K562 (cell line): ENCODE measurements around the gene SERPING1. TPM values are rescaled to one million over a fixed set of nuclear protein-coding genes. Genes with fewer than 3 reads are reported as not detected.

Experiments
- DLX4 ChIP-seq: fragments of 250-450 bp; sonication (Bioruptor Pico); IDR thresholded peaks from 2 replicates; pipeline ENCODE4 v1.6.1; 2021; ENCODE audit warnings: mild to moderate bottlenecking
- FUS ChIP-seq: fragments of 200-400 bp; formaldehyde crosslinking; optimal IDR thresholded peaks from 2 replicates; pipeline ENCODE3; 2017; ENCODE audit warnings: low read depth, low read length
- HNRNPK ChIP-seq: fragments of 200-400 bp; formaldehyde crosslinking; IDR thresholded peaks from one replicate; pipeline ENCODE4 v1.6.1; 2018; ENCODE audit warnings: mild to moderate bottlenecking, low read depth, low read length; ENCODE audit not compliant: poor library complexity, severe bottlenecking
- LCOR ChIP-seq: sonication (generic); formaldehyde crosslinking; IDR thresholded peaks from 2 replicates; pipeline ENCODE4 v1.8.0; 2022; ENCODE audit warnings: mild to moderate bottlenecking, missing genetic modification reagents
- NFIC ChIP-seq: fragments of 450-650 bp; IDR thresholded peaks from 2 replicates; pipeline ENCODE4 v1.6.1; 2017; ENCODE audit warnings: mild to moderate bottlenecking, inconsistent platforms
- NR2C1 ChIP-seq, 2 experiments: fragments of 450-650 bp; IDR thresholded peaks; 2 replicates each; pipeline ENCODE4 v1.6.1; 2017; ENCODE audit warnings: mild to moderate bottlenecking in 2 of 2, antibody characterized with exemption in 1 of 2, inconsistent platforms in 1 of 2, missing compliant biosample characterization in 1 of 2, missing genetic modification characterization in 1 of 2
- PHB ChIP-seq: fragments of 250-450 bp; sonication (Bioruptor Pico); IDR thresholded peaks from 2 replicates; pipeline ENCODE4 v1.5.0; 2021
- PTTG1 ChIP-seq: fragments of 450-650 bp; IDR thresholded peaks from 2 replicates; pipeline ENCODE4 v1.6.1; 2016; ENCODE audit warnings: low read depth, mild to moderate bottlenecking, missing genetic modification characterization, missing compliant biosample characterization
- RREB1 ChIP-seq: fragments of 250-450 bp; sonication (Bioruptor Pico); IDR thresholded peaks from 2 replicates; pipeline ENCODE4 v1.4.0; 2020
- SAFB2 ChIP-seq: fragments of 200-400 bp; formaldehyde crosslinking; IDR thresholded peaks from 2 replicates; pipeline ENCODE4 v1.6.1; 2018; ENCODE audit warnings: borderline replicate concordance, low read length, low read depth, moderate library complexity; ENCODE audit not compliant: severe bottlenecking
- SIN3B ChIP-seq: fragments of 450-650 bp; IDR thresholded peaks from 2 replicates; pipeline ENCODE4 v1.6.1; 2017; ENCODE audit warnings: low read depth, mild to moderate bottlenecking, moderate library complexity
- TFAM ChIP-seq: fragments of 250-450 bp; sonication (Bioruptor Pico); conservative IDR thresholded peaks from 2 replicates; pipeline ENCODE4 v1.5.0; 2021; ENCODE audit warnings: mild to moderate bottlenecking, moderate library complexity
- ZNF134 ChIP-seq: fragments of 250-450 bp; sonication (Bioruptor Pico); conservative IDR thresholded peaks from 2 replicates; pipeline ENCODE4 v1.4.0; 2020
- ZNF197 ChIP-seq: fragments of 200-800 bp; sonication (Bioruptor generic); IDR thresholded peaks from 2 replicates; pipeline ENCODE4 v1.6.1; 2016; ENCODE audit warnings: low read depth, missing genetic modification characterization, missing compliant biosample characterization
- ZNF699 ChIP-seq: fragments of 250-450 bp; sonication (Bioruptor Pico); IDR thresholded peaks from 2 replicates; pipeline ENCODE4 v1.8.0; 2021; ENCODE audit warnings: mild to moderate bottlenecking, moderate library complexity; ENCODE audit not compliant: insufficient replicate concordance
- polyA plus RNA-seq, 8 experiments: library from polyadenylated mRNA; depleted of rRNA in 4 of 8; stranded (reverse) in 5 of 8; unstranded in 3 of 8; fragments of >200 nt; fragmentation: Nextera tagmentation in 2 of 8; fragmentation: Illumina TruSeq in 1 of 8; extraction: Ambion mirVana in 2 of 8; extraction: Trizol in 1 of 8; gene quantifications; 2 replicates each; pipeline versions ENCODE4 v1.2.1 to v1.2.3, GENCODE V29; 2011 to 2014; ENCODE audit warnings: inconsistent platforms in 1 of 8, missing spikeins in 1 of 8
- total RNA-seq, 7 experiments: library from RNA; depleted of rRNA in 6 of 7; stranded (reverse); fragments of >200 nt in 6 of 7; fragmentation: Illumina TruSeq in 2 of 7; extraction: Trizol in 2 of 7; gene quantifications; 2 replicates each; pipeline versions ENCODE4 v1.2.1 to v1.2.3, GENCODE V29; 2011 to 2021; ENCODE audit warnings: low replicate concordance in 1 of 7
- TF ChIP-seq, protein P1 (sequence below), 2 experiments: IDR thresholded peaks; 2 replicates each; pipeline ENCODE4 v1.6.1; 2012; ENCODE audit warnings: improper control_type of control experiment in 2 of 2, low read depth in 2 of 2, low read length in 2 of 2, borderline replicate concordance in 1 of 2
- TF ChIP-seq, protein P2 (sequence below): sonication (generic); formaldehyde crosslinking; IDR thresholded peaks from 2 replicates; pipeline ENCODE4 v1.8.1; 2023; ENCODE audit warnings: mild to moderate bottlenecking, missing genetic modification reagents, moderate library complexity

SERPING1 gene
- total and polyA plus RNA-seq, 9 of the 15 experiments (the other 6 are each of a cell fraction or from before 2014, with no cell fraction given): 0.10 to 1.00 (median 0.21) TPM; not detected in 2

GRCh38 chr11:57567515-57568329 lies 29.8 kb upstream of the SERPING1 start, which contains the start of gene UBE2L6 (continued):
- TF ChIP-seq, protein P1, sequence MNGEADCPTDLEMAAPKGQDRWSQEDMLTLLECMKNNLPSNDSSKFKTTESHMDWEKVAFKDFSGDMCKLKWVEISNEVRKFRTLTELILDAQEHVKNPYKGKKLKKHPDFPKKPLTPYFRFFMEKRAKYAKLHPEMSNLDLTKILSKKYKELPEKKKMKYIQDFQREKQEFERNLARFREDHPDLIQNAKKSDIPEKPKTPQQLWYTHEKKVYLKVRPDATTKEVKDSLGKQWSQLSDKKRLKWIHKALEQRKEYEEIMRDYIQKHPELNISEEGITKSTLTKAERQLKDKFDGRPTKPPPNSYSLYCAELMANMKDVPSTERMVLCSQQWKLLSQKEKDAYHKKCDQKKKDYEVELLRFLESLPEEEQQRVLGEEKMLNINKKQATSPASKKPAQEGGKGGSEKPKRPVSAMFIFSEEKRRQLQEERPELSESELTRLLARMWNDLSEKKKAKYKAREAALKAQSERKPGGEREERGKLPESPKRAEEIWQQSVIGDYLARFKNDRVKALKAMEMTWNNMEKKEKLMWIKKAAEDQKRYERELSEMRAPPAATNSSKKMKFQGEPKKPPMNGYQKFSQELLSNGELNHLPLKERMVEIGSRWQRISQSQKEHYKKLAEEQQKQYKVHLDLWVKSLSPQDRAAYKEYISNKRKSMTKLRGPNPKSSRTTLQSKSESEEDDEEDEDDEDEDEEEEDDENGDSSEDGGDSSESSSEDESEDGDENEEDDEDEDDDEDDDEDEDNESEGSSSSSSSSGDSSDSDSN (IDR thresholded peaks at IDR 0.05; ENCODE audit: borderline replicate concordance in 1 of 2, low read depth in 2 of 2, low read length in 2 of 2): 0 out of 4 replicates have a peak, but pooled peaks of 1 of the 2 experiments have one; percentile 45
- TF ChIP-seq NR2C1 (IDR thresholded peaks at IDR 0.05) (no peak), NR2C1 (tag; IDR thresholded peaks at IDR 0.05) (no peak), PTTG1 (no peak), SAFB2 (no peak), ZNF197 (no peak), LCOR (no peak; the same call in 1 of the 2 replicates), ZNF134 (no peak), NFIC (peak; percentile 40), ZNF699 (no peak), SIN3B (no peak), FUS (no peak), PHB (CRISPR knock-in tag) (no peak), RREB1 (CRISPR knock-in tag) (no peak), HNRNPK (no peak), DLX4 (CRISPR knock-in tag) (no peak), TFAM (no peak)
- TF ChIP-seq, protein P2, sequence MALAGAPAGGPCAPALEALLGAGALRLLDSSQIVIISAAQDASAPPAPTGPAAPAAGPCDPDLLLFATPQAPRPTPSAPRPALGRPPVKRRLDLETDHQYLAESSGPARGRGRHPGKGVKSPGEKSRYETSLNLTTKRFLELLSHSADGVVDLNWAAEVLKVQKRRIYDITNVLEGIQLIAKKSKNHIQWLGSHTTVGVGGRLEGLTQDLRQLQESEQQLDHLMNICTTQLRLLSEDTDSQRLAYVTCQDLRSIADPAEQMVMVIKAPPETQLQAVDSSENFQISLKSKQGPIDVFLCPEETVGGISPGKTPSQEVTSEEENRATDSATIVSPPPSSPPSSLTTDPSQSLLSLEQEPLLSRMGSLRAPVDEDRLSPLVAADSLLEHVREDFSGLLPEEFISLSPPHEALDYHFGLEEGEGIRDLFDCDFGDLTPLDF (CRISPR knock-in tag): peak; percentile 71; the same call in 1 of the 2 replicates
